ENCODE data around the gene SPACA6.

Gene SPACA6

DNA sequence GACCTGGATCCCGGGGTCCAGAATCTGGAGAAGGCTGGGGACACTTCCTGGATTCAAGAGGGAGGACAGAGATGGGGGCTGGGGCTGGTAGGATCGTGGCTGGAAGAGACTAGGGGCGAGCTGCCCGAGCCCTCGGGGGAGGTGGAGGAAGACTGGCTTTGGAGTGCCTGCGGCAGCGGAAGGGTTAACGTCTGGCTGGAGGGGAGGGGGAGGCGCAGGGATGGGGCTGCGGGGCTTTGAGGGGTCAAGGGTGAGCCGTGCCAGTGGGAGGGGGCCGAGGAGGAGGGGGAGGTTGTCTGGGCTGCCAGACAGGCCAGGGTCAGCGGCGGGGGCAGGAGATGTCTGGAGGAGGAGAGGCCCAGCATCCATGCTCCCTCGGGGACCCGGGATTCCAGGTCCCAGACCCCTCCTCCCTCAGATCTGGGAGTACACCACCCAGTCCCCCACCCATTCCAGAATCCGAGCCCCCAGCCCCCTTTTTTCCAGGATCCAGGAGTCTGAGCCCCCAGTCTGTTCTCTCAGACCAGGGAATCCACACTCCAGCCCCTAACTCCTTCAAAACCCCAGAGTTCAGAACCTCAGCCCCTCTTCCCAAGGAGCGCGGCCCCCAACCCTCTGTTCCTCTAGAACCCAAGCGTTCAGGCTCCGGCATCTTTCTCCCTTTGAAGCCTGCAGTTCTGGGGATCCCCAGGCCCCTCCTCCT is 3.2 kb upstream of the SPACA6 start:
- DNase-seq, result no peak

DNA sequence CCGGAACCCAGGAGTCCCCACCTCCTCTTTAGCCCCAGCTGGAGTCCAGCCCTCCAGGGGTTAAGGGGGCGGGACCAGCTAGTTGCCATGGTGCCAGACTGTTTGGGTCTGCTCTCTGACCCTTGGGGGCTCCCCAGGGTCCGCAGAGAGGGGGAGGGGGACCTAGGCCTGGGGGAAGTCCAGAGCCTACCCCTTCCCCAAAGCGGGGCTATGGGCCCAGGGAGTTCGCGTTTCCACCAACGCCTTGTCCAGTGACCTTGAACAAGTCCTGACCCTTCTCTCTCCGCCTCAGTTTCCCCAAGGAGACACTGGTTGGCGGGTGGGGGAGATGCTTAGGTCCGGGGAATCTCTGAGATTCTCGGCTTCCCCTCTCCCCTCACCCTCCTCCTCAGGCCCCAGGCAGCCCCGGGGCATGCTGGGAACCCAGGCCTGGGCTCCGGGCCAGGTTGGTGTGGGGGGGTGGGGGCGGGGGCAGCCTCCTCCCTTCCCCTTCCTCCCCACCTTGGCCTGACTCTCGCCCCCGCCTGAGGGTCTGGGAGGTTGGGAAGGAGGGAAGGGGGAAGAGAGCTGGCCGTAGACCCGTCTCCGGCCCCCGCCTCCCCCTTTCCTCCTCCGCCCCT is 2.6 kb upstream of the SPACA6 start:
- no peak for DNase-seq

DNA sequence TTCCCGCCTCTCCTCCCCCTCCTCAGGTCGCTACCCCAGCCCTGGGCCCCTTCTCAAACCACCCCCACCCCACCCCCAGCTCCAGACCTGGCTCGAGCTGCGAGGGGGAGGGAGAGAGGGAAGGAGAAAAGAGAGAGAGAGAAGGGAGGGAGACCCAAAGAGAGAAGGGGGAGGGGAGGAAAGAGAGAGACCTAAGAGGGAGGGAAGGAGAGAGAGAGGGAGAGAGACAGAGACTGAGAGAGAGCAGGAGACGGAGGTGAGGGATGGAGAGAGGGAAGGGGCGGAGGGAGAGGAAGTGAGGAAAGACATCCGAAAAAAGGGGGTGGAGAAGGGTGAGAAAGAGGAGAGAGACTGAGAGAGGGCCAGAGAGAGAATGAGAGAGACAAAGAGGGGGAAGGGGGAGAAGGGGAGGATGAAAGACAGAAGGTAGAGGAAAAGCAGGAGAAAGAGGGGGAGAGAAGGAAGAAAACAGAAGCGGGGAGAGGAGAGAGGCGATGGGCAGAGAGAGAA is 2.0 kb upstream of the SPACA6 start:
- DNase-seq, result no peak

DNA sequence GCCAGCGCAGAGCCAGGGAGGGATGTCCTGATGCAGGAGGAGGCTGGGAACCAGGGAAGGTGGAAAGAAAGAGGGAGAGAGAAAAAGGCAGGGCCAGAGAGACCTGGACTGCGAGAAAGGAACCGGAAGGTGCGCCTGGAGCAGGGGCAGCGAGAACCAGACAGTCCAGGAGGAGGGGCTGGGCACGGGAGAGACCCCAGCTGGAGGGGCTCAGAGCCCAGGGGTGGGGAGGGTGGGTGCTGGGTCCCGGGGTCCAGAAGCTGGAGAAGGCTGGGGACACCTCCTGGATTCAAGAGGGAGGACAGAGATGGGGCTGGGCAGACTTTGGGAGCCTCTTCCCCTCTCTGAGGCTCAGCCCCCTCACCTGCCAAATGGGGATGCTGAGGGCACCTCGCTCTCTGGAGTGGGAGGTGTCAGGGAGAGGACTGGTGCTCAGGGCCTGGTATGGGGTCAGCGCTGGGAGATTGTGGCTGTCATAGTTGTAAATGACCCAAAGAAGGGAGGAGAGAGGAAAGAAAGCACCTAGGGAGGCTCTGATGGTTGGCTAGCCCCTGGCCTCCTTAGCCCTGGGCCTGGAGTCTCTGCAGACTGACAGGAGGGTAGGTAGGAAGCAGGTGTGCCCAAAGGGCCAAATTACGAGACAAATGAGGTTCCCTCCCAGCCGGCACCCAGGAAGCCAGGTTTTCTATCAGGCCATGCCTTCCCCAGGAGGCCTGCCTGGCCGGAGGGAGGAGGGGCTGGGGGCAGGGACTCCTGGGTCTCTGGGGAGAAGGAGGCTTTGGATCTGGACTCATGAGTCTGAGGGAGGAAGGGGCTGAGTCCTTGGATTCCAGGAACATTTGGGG is 1.3 kb upstream of the SPACA6 start:
- no peak for DNase-seq

DNA sequence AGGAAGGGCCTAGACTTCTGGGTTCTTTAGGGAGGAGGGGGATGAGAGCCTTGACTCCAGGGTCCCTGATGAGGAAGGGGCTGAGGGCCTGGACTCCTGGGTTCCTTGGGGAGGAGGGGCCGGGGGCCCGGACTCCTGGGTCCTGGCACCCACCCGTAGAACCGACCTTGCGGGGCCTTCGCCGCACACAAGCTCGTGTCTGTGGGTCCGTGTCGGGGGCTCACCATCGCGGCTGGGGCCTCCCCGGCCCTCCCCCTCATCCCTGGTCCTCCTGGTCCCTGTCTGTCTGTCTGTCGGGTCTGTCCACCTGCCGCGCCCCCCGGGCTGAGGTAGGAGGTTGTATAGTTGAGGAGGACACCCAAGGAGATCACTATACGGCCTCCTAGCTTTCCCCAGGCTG is 662 bp upstream of the SPACA6 start:
- no peak for DNase-seq

DNA sequence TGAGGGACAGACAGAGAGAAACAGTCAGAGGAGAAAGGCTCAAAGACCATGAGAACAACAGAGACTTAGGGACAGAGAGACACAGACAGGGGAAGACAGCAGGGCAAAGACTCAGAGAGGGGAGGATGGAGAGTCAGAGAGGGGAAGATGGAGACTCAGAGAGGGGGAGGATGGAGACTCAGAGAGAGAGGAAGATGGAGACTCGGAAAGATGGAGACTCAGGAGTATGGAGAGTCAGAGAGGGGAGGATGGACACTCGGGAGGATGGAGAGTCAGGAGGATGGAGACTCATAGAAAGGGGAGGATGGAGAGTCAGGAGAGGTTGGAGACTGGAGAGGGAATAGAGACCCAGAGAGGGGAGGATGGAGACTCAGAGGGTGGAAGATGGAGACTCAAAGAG is 689 bp downstream of the SPACA6 start:
- DNase-seq, result no peak

DNA sequence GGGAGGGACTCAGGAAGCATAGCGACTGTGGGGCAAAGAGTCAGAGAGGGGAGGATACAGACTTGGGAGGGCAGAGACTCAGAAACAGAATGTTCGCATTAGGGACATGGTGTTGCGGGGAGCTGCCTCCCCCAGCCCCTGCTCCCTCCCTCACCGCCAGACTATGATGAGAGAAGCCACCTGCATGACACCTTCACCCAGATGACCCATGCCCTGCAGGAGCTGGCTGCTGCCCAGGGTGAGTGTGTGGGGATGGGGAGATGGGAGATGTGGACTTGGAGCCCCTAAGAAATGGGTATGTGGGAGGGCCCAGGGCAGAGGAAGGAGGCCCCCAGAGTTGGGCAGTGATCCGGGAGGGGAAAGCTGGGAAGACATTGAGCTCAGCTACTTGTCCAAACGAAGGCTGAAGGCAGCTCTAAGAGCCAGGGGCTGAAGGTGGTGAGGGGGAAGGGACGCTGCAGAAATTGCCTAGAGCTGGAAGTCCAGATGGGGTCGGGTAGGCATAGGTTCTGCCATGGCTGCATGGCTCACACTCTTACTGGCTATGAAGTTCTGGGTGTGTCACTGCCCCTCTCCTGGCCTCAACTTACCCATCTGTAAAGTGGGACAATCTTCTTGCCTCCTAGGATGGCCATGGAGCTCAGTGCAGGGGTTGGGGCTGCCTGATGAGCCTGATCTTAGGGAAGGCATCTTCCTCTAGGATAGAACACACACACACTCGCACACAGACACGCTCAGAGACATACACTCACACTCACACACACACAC is 1.4 kb downstream of the SPACA6 start:
- DNase-seq, result no peak

DNA sequence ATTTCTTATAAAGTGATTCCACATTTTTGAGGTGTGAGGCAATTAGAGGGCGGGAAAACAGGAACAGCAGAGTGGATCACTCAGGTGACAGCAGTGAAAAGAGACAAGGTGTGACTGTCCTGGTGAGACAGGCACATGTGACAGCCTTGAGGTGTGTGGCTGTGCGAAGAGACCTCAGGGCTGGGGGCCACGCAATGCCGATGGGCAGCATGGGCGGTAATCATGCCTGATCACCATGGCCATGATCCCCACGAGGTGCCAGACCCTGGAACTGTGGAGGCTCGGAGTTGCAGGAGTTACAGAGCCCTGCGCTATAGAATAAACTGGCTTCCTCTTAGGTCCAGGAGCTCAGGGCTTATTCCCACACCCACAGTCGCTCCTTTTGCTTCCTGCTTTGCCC is 2.0 kb downstream of the SPACA6 start:
- DNase-seq, result no peak

DNA sequence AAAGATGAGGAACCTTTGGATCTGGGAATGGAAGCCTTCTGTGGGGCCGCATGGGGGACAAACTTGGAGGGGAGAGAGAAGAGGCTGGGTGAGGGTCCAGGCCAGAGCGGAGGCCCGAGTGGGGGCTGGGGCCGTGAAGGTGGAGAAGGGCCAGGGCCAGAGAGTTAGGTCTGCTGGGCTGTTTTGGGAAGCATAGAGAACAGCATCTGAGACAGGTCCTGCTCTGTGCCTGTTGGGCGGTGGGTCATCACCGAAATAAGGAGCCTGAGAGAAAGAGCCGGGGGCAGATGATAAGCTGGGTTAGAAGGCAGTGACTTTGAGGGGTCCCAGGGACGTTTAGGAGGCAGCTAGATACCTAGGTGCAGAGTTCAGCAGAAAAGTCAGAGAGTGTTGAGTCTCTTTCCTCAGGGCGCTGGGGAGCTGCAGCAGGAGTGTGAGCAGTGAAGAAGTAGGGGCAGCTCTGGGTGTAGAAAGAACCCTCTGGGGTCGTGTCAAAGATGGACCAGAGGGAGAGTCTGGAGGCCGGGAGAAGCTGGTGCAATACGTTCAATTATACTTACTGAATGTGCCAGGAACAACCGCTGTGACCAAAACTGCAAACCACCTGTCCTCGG is 2.7 kb downstream of the SPACA6 start:
- no peak for DNase-seq

DNA sequence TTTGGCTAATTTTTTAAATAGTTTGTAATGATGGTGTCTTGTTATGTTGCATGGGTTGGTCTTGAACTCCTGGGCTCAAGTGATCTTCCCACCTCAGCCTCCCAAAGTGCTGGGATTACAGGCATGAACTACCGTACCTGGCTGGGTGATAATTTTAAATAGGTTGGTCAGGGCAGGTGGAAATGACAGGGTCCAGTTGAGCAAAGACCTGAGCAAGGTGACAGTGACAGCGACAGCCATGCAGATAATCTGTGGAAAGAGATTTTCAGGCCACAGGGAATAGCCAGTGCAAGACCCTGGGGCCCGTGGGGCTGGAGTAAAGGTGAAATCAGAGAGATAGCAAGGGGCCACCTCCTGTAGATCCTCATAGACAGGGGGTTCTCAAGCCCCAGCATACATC is 3.5 kb downstream of the SPACA6 start:
- no peak for DNase-seq

DNA sequence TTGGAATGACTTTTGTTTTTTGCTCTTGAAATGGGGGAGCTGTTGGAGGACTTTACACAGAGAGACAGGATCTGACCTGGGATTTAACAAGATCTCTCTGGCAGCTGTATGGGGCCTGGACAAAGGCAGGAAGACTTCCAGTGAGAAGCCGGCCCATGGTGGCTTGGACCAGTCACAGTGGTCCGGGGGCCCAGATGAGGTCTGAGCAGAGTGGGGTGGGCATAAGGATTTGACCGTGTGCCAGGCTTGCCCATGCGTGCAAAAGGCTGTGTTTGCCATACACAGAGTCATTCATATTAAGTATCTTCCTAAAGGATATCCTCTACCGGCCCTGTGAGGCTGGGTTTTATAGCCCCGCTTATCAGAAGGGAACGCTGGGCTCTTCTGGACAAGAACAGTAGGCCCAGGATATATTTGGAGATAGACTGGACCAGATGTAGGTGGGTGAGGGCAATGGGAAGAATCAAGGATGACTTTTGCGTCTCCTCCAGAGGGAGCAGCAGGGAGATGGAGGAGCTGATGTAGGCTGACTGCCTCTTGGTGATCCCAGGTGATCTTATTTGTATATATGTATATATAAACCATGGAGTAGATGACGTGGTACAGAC is 4.1 kb downstream of the SPACA6 start:
- DNase-seq, result no peak

DNA sequence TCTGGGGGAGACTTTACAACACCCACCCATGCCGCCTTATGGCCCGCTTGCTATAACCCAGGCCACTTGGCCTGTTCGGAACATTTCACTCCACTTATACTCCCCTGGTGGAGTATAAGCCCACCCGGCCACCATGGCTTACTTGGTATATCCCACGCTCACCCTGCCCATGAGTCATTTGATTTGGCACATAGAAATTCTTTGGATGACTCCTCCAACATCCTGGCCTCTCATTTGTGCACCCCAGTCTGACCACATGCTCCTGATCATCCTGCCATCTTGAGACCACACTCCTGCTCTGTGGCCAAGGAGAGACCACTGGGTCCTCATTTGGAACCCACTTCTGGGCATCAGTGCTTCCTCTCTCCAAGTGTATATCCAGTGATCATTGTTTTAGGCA is 5.2 kb downstream of the SPACA6 start:
- no peak for DNase-seq

DNA sequence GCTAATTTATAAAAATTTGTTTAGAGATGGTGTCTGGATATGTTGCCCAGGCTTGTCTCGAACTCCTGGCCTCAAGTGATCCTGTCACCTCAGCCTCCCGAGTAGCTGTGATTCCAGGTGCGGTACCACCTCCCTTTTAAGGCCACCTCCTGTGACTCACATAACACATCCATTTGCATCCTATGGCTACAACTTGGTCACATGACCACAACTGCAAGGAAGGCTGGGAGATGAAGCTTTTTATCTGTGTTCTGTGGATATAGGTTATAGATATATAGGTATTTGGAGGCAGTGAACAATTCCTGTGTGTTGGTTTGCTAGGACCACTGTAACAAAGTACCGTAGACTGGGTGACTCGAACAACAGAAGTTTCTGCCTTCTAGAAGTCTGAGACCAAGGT is 6.0 kb downstream of the SPACA6 start:
- no peak for DNase-seq

DNA sequence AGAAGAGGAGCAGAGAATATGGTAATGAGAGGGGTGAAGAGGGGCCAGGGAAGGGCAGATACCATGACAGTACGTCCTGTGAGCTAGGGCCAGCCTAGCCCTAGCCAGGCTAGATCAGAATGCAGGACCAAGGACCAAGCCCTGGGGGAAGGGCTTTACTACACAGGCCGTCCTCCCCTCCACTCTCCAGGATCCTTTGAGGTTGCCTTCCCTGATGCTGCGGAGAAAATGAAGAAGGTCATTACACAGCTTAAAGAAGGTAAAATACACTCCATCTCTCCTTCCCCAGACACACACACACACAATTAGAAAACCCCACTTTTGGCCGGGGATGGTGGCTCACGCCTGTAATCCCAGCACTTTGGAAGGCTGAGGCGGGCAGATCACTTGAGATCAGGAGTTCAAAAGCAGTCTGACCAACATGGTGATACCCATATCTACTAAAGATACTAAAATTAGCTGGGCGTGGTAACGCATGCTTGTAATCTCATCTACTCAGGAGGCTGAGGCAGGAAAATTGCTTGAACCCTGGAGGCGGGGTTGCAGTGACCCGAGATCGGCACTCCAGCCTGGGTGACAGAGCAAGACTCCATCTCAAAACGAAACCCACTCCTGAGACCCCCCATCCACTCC is 8.5 kb downstream of the SPACA6 start:
- DNase-seq, result no peak

DNA sequence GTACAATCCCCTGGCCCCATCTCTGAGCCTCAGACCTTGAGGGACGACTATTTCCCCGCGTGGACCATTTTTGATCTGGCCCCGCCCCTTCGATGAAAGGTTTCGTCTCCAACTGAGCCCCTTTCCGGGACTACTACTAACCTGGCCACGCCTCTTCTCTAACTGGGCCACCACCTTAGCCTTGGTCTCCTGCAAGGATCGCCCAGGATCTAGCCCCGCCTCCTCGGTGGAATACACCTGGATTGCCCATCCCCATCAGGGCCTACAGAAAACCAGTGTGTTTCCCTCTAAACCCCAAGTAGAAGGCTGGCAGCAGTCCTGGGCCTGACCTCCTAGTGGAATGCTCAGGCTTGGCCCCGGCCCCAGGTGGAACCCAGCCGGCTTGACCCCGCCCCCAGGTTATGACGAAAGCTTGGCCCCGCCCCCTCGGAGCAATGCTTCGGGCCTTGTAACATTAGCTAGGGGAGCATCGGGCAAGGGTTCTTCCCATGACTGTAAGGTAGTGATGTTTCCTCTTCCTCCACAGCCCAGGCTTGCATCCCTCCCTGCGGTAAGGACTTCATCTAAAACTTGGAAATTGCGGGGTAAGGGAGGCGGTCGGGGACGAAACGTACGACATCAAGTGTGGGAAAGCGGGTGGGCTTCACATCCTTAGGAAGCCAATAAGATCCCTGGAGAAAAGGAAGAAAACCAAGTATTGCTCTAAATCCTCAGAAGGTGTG is 9.1 kb downstream of the SPACA6 start:
- no peak for DNase-seq

DNA sequence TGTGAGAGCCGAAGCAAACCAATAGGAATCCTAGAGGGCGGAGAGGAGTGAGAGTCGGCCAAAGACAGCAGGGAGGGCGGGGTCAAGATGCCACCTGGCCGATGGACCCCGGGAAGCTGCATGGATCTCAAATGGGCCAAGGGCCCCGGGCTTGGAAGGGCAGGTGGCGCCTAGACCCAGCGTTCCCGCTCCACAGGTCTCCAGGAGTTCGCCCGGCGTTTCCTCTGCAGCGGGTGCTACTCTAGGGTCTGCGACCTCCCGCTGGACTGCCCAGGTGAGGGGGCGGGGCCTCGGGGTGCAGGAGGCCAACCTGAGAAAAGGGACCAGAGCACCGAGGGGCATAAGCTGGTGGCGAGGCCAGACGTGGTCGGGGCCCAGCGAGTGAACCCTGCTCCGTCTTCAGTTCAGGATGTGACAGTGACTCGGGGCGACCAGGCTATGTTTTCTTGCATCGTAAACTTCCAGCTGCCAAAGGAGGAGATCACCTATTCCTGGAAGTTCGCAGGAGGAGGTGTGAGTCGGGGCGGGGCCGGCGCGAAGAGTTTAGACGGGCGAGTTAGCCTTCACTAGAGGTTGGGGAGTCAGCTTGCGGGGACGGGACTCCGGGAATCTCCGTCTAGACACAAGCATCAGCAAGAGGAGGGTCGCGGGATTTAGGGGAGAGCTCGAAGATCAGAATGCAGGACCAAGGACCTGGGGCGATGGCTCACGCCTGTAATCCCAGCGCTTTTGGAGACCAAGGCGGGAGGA is 9.9 kb downstream of the SPACA6 start:
- no peak for DNase-seq

DNA sequence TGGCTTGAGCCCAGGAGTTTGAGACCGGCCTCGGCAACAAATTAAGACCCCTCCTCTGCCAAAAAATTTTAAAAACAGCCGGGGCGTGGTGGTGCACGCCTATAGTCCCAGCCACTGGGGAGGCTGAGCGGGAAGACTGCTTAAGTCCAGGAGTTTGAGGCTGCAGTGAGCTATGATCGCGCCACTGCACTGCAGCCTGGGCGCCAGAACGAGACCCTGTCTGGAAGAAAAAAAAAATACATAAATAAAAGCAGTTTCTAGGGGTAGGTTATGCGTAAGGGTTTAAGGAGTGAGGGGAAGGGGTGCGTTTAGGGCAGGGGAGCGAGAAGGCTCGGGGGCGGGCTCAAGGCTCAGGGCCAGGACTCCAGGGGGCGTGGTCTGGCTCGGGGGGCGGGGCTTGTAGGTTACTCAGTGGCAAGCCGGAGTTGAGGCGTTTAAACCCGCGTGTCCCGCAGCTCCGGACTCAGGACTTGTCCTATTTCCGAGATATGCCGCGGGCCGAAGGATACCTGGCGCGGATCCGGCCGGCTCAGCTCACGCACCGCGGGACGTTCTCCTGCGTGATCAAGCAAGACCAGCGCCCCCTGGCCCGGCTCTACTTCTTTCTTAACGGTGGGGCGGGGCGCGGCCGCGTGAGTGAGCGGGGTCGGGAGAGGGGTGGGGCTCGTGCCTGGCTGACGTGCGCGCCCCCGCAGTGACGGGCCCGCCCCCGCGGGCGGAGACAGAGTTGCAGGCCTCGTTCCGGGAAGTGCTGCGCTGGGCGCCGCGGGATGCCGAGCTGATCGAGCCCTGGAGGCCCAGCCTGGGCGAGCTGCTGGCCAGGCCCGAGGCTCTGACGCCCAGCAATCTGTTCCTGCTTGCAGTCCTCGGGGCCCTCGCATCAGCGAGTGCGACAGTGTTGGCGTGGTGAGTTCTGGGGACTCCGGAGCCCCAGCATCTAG is 10.7 kb downstream of the SPACA6 start:
- no peak for DNase-seq

DNA sequence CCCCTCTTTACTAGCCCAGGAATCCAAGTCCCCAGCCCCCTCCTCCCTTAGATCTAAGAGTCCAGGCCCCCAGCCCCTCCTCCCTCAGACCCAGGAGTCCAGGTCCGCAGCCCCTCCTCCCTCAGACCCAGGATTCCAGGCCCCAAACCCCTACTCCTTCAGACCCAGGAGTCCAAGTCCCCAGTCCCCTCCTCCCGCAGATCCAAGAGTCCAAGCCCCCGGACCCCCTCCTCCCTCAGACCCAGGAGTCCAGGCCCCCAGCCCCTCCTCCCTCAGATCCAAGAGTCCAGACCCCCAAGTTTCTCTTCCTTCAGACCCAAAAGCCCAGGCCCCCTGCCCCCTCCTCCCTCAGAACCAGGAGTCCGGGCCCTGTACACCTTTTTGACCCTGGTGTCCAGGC is 11.5 kb downstream of the SPACA6 start:
- no peak for DNase-seq

DNA sequence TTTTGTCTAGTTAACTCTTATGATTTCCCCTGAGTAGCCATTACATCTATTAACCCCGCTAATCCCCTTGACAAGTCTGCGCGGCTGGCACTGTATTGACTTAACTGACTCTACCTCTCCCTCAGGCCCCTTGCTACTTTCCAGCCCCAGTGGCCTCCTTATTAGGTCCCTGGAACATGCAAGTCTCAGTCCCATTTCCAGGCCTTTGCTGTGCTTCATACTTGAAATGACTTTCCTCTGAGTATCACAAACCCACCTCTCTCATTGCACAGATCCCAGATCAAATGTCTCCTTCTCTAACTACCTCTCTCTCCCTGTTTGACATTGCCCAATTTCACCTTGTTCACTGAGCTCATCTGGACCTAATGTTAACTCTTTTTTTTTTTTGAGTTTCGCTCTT is 13.2 kb downstream of the SPACA6 start:
- DNase-seq, result no peak

Data from NCI-H345 (cell line).